ENCODE data around the gene ATP6V0E2. TPM values are rescaled to one million over a fixed set of nuclear protein-coding genes. Genes with fewer than 3 reads are reported as not detected.

ATP6V0E2 gene
- total RNA-seq, 4 donors from 2014 or later = 17.9 to 55.1 (median 32.7) TPM

GRCh38 chr7:149838992-149839408, 34.8 kb upstream of the ATP6V0E2 start:
- peak overlapping the region; percentile 86 to 99 (median 98) for H3K4me3 ChIP-seq
- H3K36me3 ChIP-seq = no peaks in the 10 kb centered on the region
- peaks cover 0 to 3% (median 0%) of the 10 kb centered on the region in 4 donors for H3K27me3 ChIP-seq
- no peak for DNase-seq (ENCODE audit: extremely low spot score)
- intact Hi-C loops (cut with DNase I) = loop anchor here (5.0 kb wide), 2 partner anchors 33 to 127 kb away; partner anchors contain the start of gene ATP6V0E2
- H3K4me1 ChIP-seq = peaks cover 10 to 21% (median 17%) of the 10 kb centered on the region in 4 donors
- H3K9me3 ChIP-seq = no peaks in the 10 kb centered on the region
- TF ChIP-seq POLR2A (IDR thresholded peaks at IDR 0.05; ENCODE audit: low read depth) (no peak), CTCF (IDR thresholded peaks at IDR 0.05) (no peak), POLR2AphosphoS5 (IDR thresholded peaks at IDR 0.05) (no peak), EP300 (IDR thresholded peaks at IDR 0.05) (no peak)
- WGBS = 14% methylated on average over 6 of the region's 6 CpGs
- H3K27ac ChIP-seq (replicated peaks in 1 of 4) = peak overlapping the region; percentile 94 to 98 (median 96)

GRCh38 chr7:149839933-149840332, 33.8 kb upstream of the ATP6V0E2 start:
- Histone ChIP-seq H3K27me3 (no peaks in the 10 kb centered on the region), H3K4me3 (no peak overlapping the region), H3K4me1 (peaks cover 10 to 21% (median 17%) of the 10 kb centered on the region in 4 donors), H3K36me3 (peaks cover 0 to 5% (median 3%) of the 10 kb centered on the region in 4 donors), H3K27ac (replicated peaks in 1 of 4) (no peak overlapping the region), H3K9me3 (no peaks in the 10 kb centered on the region)
- WGBS = 90% methylated on average over 5 of the region's 5 CpGs
- DNase-seq (ENCODE audit: extremely low spot score) = no peak
- TF ChIP-seq POLR2A (IDR thresholded peaks at IDR 0.05; ENCODE audit: low read depth) (no peak), CTCF (IDR thresholded peaks at IDR 0.05) (no peak), EP300 (IDR thresholded peaks at IDR 0.05) (no peak), POLR2AphosphoS5 (IDR thresholded peaks at IDR 0.05) (no peak)
- intact Hi-C loops (cut with DNase I) = loop anchor here (5.0 kb wide), 2 partner anchors 32 to 128 kb away; partner anchors contain the start of gene ATP6V0E2

GRCh38 chr7:149843566-149843965, 30.2 kb upstream of the ATP6V0E2 start:
- intact Hi-C loops (cut with DNase I) = no loop called here
- Histone ChIP-seq H3K27ac (replicated peaks in 1 of 4) (no peak overlapping the region), H3K36me3 (peaks cover 21 to 41% (median 24%) of the 10 kb centered on the region in 4 donors), H3K9me3 (no peaks in the 10 kb centered on the region), H3K4me1 (peaks cover 10 to 16% (median 14%) of the 10 kb centered on the region in 4 donors), H3K27me3 (no peaks in the 10 kb centered on the region), H3K4me3 (no peak overlapping the region)
- WGBS = 94% methylated on average over 9 of the region's 9 CpGs
- TF ChIP-seq CTCF (IDR thresholded peaks at IDR 0.05) = no peak
- TF ChIP-seq POLR2AphosphoS5 (IDR thresholded peaks at IDR 0.05) = no peak
- TF ChIP-seq EP300 (IDR thresholded peaks at IDR 0.05) = no peak
- no peak for TF ChIP-seq POLR2A (IDR thresholded peaks at IDR 0.05; ENCODE audit: low read depth)
- DNase-seq (ENCODE audit: extremely low spot score) = no peak

- intact Hi-C loops (cut with DNase I) = no loop called here
- no peaks in the 10 kb centered on the region for H3K9me3 ChIP-seq
- no peak overlapping the region for H3K27ac ChIP-seq (replicated peaks in 1 of 4)
- no peak overlapping the region for H3K4me3 ChIP-seq
- peaks cover 24 to 50% (median 31%) of the 10 kb centered on the region in 4 donors for H3K36me3 ChIP-seq
- TF ChIP-seq POLR2A (IDR thresholded peaks at IDR 0.05; ENCODE audit: low read depth) (no peak), POLR2AphosphoS5 (IDR thresholded peaks at IDR 0.05) (no peak), EP300 (IDR thresholded peaks at IDR 0.05) (no peak), CTCF (IDR thresholded peaks at IDR 0.05) (no peak)
- DNase-seq (ENCODE audit: extremely low spot score) = no peak
- no peaks in the 10 kb centered on the region for H3K27me3 ChIP-seq
- 66% methylated on average over 6 of the region's 6 CpGs for whole genome bisulfite sequencing
- H3K4me1 ChIP-seq = peaks cover 3 to 9% (median 6%) of the 10 kb centered on the region in 4 donors
Measured at GRCh38 chr7:149844445-149844844, 29.3 kb upstream of the ATP6V0E2 start.
